Measurements from ENCODE around the gene TMEM143. TPM values are rescaled to one million over a fixed set of nuclear protein-coding genes. Genes with fewer than 3 reads are reported as not detected.
A peak's percentile ranks its signal among the peaks of the same experiment; 100 is the strongest.
"Not testable (repeated sequence)": the region's sequence is repeated elsewhere in the genome, so short reads cannot be mapped to it uniquely, and the experiment has no call there.

TMEM143 gene
- total RNA-seq, 1 donor from 2014 or later, result 8.4 TPM

DNA sequence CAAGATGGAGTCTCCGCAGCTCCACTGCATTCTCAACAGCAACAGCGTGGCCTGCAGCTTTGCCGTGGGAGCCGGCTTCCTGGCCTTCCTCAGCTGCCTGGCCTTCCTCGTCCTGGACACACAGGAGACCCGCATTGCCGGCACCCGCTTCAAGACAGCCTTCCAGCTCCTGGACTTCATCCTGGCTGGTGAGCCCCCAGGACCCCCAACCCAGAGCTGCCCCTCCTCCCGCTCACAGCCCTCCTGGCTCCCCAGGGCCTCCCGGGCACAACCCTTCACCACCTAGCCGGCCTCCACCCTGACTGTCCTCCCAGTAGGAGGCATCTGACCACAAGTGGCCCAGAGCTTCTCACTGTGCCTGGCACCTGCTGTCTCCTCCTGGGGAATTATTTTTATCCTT, 9.8 kb upstream of the TMEM143 start:
- Mint-ChIP-seq H3K27me3 (ENCODE audit: low read depth) (no peaks in the 10 kb centered on the region), H3K9me3 (no peaks in the 10 kb centered on the region), H3K4me1 (peaks cover 3% of the 10 kb centered on the region), H3K27ac (ENCODE audit: unreplicated experiment) (no peak overlapping the region), H3K36me3 (ENCODE audit: low read depth) (no peaks in the 10 kb centered on the region), H3K4me3 (no peak overlapping the region)
- TF ChIP-seq, protein P1, sequence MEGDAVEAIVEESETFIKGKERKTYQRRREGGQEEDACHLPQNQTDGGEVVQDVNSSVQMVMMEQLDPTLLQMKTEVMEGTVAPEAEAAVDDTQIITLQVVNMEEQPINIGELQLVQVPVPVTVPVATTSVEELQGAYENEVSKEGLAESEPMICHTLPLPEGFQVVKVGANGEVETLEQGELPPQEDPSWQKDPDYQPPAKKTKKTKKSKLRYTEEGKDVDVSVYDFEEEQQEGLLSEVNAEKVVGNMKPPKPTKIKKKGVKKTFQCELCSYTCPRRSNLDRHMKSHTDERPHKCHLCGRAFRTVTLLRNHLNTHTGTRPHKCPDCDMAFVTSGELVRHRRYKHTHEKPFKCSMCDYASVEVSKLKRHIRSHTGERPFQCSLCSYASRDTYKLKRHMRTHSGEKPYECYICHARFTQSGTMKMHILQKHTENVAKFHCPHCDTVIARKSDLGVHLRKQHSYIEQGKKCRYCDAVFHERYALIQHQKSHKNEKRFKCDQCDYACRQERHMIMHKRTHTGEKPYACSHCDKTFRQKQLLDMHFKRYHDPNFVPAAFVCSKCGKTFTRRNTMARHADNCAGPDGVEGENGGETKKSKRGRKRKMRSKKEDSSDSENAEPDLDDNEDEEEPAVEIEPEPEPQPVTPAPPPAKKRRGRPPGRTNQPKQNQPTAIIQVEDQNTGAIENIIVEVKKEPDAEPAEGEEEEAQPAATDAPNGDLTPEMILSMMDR (conservative IDR thresholded peaks at IDR 0.05), result no peak
- DNase-seq (ENCODE audit: low read depth, low spot score), result no peak

DNA sequence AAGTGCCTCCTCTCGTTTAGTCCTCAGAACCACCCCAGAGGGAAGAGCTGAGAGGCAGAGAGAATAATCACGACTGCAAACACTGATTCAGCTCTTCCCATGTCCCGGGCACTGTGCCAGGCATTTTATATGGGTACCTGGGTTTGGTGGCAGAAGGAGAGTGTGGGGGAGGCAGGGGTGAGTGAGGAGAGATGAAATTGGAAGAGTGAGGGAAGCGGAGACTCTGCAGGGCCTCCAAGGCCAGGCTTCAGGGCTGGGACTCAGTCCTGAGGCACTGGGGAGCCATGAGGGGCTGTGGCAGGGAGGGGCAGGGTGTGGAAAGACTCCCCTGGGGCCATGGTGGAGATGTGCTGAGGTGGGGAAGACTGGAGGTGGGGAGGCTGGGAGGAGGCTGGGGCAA, 9.2 kb upstream of the TMEM143 start:
- Mint-ChIP-seq H3K27ac (ENCODE audit: unreplicated experiment) (peak overlapping the region; percentile 72), H3K4me1 (peaks cover 3% of the 10 kb centered on the region), H3K4me3 (no peak overlapping the region), H3K27me3 (ENCODE audit: low read depth) (no peaks in the 10 kb centered on the region), H3K36me3 (ENCODE audit: low read depth) (no peaks in the 10 kb centered on the region), H3K9me3 (no peaks in the 10 kb centered on the region)
- TF ChIP-seq, protein P1 (conservative IDR thresholded peaks at IDR 0.05), result no peak
- DNase-seq (ENCODE audit: low read depth, low spot score), result no peak

DNA sequence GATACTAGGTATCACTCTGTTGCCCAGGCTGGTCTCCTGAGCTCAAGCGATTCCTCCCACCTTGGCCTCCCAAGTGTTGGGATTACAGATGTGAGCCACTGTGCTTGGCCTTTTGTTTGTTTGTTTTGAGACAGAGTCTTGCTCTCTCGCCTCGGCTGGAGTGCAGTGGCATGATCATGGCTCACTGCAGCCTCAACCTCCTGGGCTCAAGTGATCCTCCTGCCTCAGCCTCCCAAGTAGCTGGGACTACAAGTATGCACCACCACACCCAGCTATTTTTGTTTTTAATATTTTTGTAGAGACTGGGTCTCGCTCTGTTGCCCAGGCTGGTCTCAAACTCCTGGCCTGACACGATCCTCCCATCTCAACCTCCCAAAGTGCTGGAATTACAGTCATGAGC, 8.0 kb upstream of the TMEM143 start:
- H3K9me3 Mint-ChIP-seq; H3K27me3 Mint-ChIP-seq (ENCODE audit: low read depth); H3K4me3 Mint-ChIP-seq; H3K36me3 Mint-ChIP-seq (ENCODE audit: low read depth); H3K4me1 Mint-ChIP-seq; H3K27ac Mint-ChIP-seq (ENCODE audit: unreplicated experiment); DNase-seq (ENCODE audit: low read depth, low spot score): not testable (repeated sequence)

DNA sequence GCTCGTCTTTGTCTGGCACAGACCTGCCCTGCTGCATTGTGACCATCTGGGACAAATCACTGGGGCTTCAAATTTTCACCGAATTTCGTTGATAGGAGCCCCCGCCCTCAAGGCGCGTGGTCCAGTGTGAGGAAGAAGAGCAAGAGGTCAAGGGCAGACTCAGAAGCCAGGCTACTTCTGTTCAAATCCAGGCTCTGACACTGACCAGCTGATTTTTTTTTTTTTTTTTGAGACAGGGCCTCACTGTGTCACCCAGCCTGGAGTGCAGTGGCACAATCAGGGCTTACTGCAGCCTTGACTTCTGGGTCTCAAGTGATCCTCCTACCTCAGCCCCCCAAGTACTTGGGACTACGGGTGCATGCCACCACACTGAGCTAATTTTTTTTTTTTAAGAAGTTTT, 7.6 kb upstream of the TMEM143 start:
- Mint-ChIP-seq H3K9me3 (no peaks in the 10 kb centered on the region), H3K4me3 (no peak overlapping the region), H3K36me3 (ENCODE audit: low read depth) (no peaks in the 10 kb centered on the region), H3K4me1 (peaks cover 3% of the 10 kb centered on the region), H3K27me3 (ENCODE audit: low read depth) (no peaks in the 10 kb centered on the region), H3K27ac (ENCODE audit: unreplicated experiment) (no peak overlapping the region)
- TF ChIP-seq, protein P1 (conservative IDR thresholded peaks at IDR 0.05), result no peak
- no peak for DNase-seq (ENCODE audit: low read depth, low spot score)

DNA sequence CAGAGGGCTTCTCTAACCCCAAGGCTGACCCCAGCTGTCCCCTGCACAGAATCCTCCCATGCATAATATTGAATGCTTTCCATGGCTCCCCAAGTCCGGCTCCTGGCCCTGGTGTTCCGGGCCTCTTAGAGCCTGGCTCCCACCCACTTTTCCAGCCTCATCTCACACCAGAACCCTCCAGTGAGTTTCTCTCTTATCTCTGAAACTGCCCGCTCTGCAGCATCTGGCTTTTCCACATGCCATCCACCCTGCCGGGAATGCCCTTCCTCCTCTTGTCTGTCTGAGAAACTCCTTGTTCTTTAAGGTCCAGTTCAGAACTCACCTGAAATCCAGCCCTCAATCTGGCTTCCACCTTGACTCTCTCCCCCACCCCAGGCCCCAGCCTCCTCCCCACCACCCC, 7.2 kb upstream of the TMEM143 start:
- H3K4me1 Mint-ChIP-seq, result peaks cover under 1% of the 10 kb centered on the region
- H3K27me3 Mint-ChIP-seq (ENCODE audit: low read depth), result no peaks in the 10 kb centered on the region
- no peak overlapping the region for H3K27ac Mint-ChIP-seq (ENCODE audit: unreplicated experiment)
- TF ChIP-seq, protein P1 (conservative IDR thresholded peaks at IDR 0.05), result no peak
- DNase-seq (ENCODE audit: low read depth, low spot score), result no peak
- no peaks in the 10 kb centered on the region for H3K36me3 Mint-ChIP-seq (ENCODE audit: low read depth)
- no peaks in the 10 kb centered on the region for H3K9me3 Mint-ChIP-seq
- no peak overlapping the region for H3K4me3 Mint-ChIP-seq

DNA sequence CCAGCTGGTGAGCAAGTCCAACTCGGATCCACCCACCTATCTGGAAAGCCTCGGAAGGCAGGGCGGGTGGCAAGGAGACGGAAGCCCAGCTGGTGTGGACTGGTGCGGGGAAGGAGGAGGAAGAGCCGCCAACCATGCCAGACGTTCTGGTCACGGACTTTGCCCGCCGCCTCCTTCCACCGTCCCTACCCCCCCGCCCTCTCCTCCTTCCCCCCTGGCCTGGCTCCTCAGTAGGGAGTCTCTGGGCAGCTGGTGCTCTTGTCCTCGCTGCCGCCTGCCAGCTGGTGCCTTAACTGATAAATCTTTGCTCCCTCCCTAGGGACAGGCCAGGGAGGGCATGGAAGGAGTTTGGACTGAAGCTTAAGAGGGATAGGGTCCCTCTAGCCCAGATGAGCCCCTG, 5.2 kb upstream of the TMEM143 start:
- no peaks in the 10 kb centered on the region for H3K36me3 Mint-ChIP-seq (ENCODE audit: low read depth)
- TF ChIP-seq, protein P1 (conservative IDR thresholded peaks at IDR 0.05), result no peak
- no peak overlapping the region for H3K27ac Mint-ChIP-seq (ENCODE audit: unreplicated experiment)
- no peak overlapping the region for H3K4me3 Mint-ChIP-seq
- no peak for DNase-seq (ENCODE audit: low read depth, low spot score)
- no peaks in the 10 kb centered on the region for H3K27me3 Mint-ChIP-seq (ENCODE audit: low read depth)
- H3K4me1 Mint-ChIP-seq, result peaks cover 3% of the 10 kb centered on the region
- peaks cover 2% of the 10 kb centered on the region for H3K9me3 Mint-ChIP-seq
